HEK293 (cell line): ENCODE measurements around the gene RETREG2.

ENCODE experiments used
- BCL6B ChIP-seq: fragments of 450-650 bp; formaldehyde crosslinking; IDR thresholded peaks from 2 replicates; pipeline ENCODE4 v1.5.1; 2017; ENCODE audit warnings: missing biosample characterization, missing genetic modification characterization
- HOXC10 ChIP-seq: sonication (generic); formaldehyde crosslinking; IDR thresholded peaks from 2 replicates; pipeline ENCODE4 v1.8.1; 2023; ENCODE audit warnings: mild to moderate bottlenecking, missing genetic modification reagents
- KLF16 ChIP-seq: fragments of 450-650 bp; formaldehyde crosslinking; IDR thresholded peaks from 2 replicates; pipeline ENCODE4 v1.5.1; 2017; ENCODE audit warnings: missing biosample characterization, missing genetic modification characterization
- PRDM2 ChIP-seq: fragments of 450-650 bp; formaldehyde crosslinking; IDR thresholded peaks from 2 replicates; pipeline ENCODE4 v1.5.1; 2016; ENCODE audit warnings: missing biosample characterization, missing genetic modification characterization, borderline replicate concordance
- ZBTB10 ChIP-seq: fragments of 450-650 bp; formaldehyde crosslinking; IDR thresholded peaks from 2 replicates; pipeline ENCODE4 v1.5.1; 2016; ENCODE audit warnings: missing biosample characterization, missing genetic modification characterization
- ZBTB20 ChIP-seq: fragments of 450-650 bp; formaldehyde crosslinking; IDR thresholded peaks from 2 replicates; pipeline ENCODE4 v1.5.1; 2016; ENCODE audit warnings: missing biosample characterization, missing genetic modification characterization
- ZBTB44 ChIP-seq: fragments of 450-650 bp; IDR thresholded peaks from 2 replicates; pipeline ENCODE4 v1.5.1; 2018; ENCODE audit warnings: missing biosample characterization, mild to moderate bottlenecking, missing genetic modification characterization
- ZNF174 ChIP-seq: fragments of 450-650 bp; formaldehyde crosslinking; IDR thresholded peaks from 2 replicates; pipeline ENCODE4 v1.5.0; 2017; ENCODE audit warnings: missing biosample characterization, mild to moderate bottlenecking, missing genetic modification characterization
- ZNF221 ChIP-seq: fragments of 450-650 bp; formaldehyde crosslinking; IDR thresholded peaks from 2 replicates; pipeline ENCODE4 v1.5.1; 2017; ENCODE audit warnings: missing biosample characterization, missing genetic modification characterization, borderline replicate concordance
- ZNF266 ChIP-seq: fragments of 450-650 bp; formaldehyde crosslinking; IDR thresholded peaks from 2 replicates; pipeline ENCODE4 v1.5.1; 2016; ENCODE audit warnings: missing biosample characterization, missing genetic modification characterization, low read depth
- ZNF274 ChIP-seq, 2 experiments: fragments of 200-500 bp in 1 of 2; fragments of 450-650 bp in 1 of 2; sonication (Bioruptor generic) in 1 of 2; formaldehyde crosslinking in 1 of 2; IDR thresholded peaks; 2 replicates each; pipeline versions ENCODE4 v1.5.1 to v1.6.1; 2014 to 2016; ENCODE audit warnings: borderline replicate concordance in 1 of 2, inconsistent platforms in 1 of 2, low read length in 1 of 2, missing biosample characterization in 1 of 2, missing genetic modification characterization in 1 of 2
- ZNF350 ChIP-seq: fragments of 450-650 bp; formaldehyde crosslinking; IDR thresholded peaks from 2 replicates; pipeline ENCODE4 v1.5.0; 2017; ENCODE audit warnings: missing biosample characterization, mild to moderate bottlenecking, missing genetic modification characterization
- ZNF362 ChIP-seq: fragments of 450-650 bp; formaldehyde crosslinking; IDR thresholded peaks from 2 replicates; pipeline ENCODE4 v1.5.1; 2016; ENCODE audit warnings: missing biosample characterization, missing genetic modification characterization
- ZNF416 ChIP-seq: fragments of 450-650 bp; formaldehyde crosslinking; IDR thresholded peaks from 2 replicates; pipeline ENCODE4 v1.5.1; 2016; ENCODE audit warnings: missing biosample characterization, missing genetic modification characterization
- ZNF488 ChIP-seq: fragments of 450-650 bp; formaldehyde crosslinking; IDR thresholded peaks from 2 replicates; pipeline ENCODE4 v1.5.1; 2016; ENCODE audit warnings: missing biosample characterization, missing genetic modification characterization
- ZNF549 ChIP-seq: fragments of 450-650 bp; IDR thresholded peaks from 2 replicates; pipeline ENCODE4 v1.5.1; 2018; ENCODE audit warnings: missing biosample characterization, missing genetic modification characterization, mild to moderate bottlenecking, inconsistent platforms, moderate library complexity
- ZNF555 ChIP-seq: fragments of 450-650 bp; formaldehyde crosslinking; conservative IDR thresholded peaks from 2 replicates; pipeline ENCODE4 v1.5.1; 2017; ENCODE audit warnings: missing biosample characterization, mild to moderate bottlenecking, missing genetic modification characterization, inconsistent platforms
- ZNF600 ChIP-seq: fragments of 450-650 bp; formaldehyde crosslinking; IDR thresholded peaks from 2 replicates; pipeline ENCODE4 v1.5.1; 2016; ENCODE audit warnings: missing biosample characterization, missing genetic modification characterization
- ZNF621 ChIP-seq: fragments of 450-650 bp; formaldehyde crosslinking; IDR thresholded peaks from 2 replicates; pipeline ENCODE4 v1.5.1; 2017; ENCODE audit warnings: missing biosample characterization, missing genetic modification characterization
- ZNF639 ChIP-seq: fragments of 450-650 bp; formaldehyde crosslinking; IDR thresholded peaks from 2 replicates; pipeline ENCODE4 v1.5.1; 2016; ENCODE audit warnings: missing biosample characterization, missing genetic modification characterization
- ZNF701 ChIP-seq: fragments of 450-650 bp; formaldehyde crosslinking; IDR thresholded peaks from 2 replicates; pipeline ENCODE4 v1.5.1; 2016; ENCODE audit warnings: missing biosample characterization, missing genetic modification characterization
- ZNF747 ChIP-seq: fragments of 450-650 bp; formaldehyde crosslinking; IDR thresholded peaks from 2 replicates; pipeline ENCODE4 v1.5.1; 2016; ENCODE audit warnings: missing biosample characterization, missing genetic modification characterization
- ZSCAN23 ChIP-seq: fragments of 450-650 bp; formaldehyde crosslinking; IDR thresholded peaks from 2 replicates; pipeline ENCODE4 v1.5.1; 2016; ENCODE audit warnings: missing biosample characterization, missing genetic modification characterization

RETREG2 gene

GRCh38 chr2:219177552-219178376, at the start of gene RETREG2 (continued):
- TF ChIP-seq ZBTB10 (0 out of 2 replicates have a peak, but pooled peaks have one; percentile 20), BCL6B (tag by site-specific recombination) (no peak), ZNF747 (tag by site-specific recombination) (no peak), ZNF639 (no peak), ZNF600 (tag by site-specific recombination) (peak; percentile 96), HOXC10 (CRISPR knock-in tag) (no peak), ZNF549 (tag by site-specific recombination) (no peak), ZNF174 (tag by site-specific recombination) (no peak), ZNF266 (tag by site-specific recombination) (no peak), ZNF362 (tag by site-specific recombination) (no peak), ZNF221 (tag by site-specific recombination) (no peak), ZNF555 (no peak), ZNF274 (IDR thresholded peaks at IDR 0.05; ENCODE audit: low read length) (no peak), ZNF274 (tag by site-specific recombination; IDR thresholded peaks at IDR 0.05; ENCODE audit: borderline replicate concordance) (no peak), ZNF350 (tag by site-specific recombination) (no peak), ZNF621 (tag by site-specific recombination) (no peak), ZNF488 (tag by site-specific recombination) (no peak), PRDM2 (tag by site-specific recombination) (no peak), ZNF416 (tag by site-specific recombination) (no peak), ZBTB20 (peak; percentile 86), ZSCAN23 (no peak), ZNF701 (tag by site-specific recombination) (no peak), ZBTB44 (tag by site-specific recombination) (no peak), KLF16 (tag by site-specific recombination) (no peak)
